ENCODE measurements around the gene FBXO30.

The FBXO30 gene

GRCh38 chr6:145749632-145750031 lies 65.0 kb downstream of the FBXO30 start:
- DNase-seq = no peak

GRCh38 chr6:145745861-145746260 lies 68.7 kb downstream of the FBXO30 start:
- DNase-seq = no peak

- DNase-seq = no peak
These were observed 70.0 kb downstream of the FBXO30 start for GRCh38 chr6:145744619-145745018.

Data from NCI-H1694 treated with DMSO at 0.1 percent for 48 hours (cell line).